MM.1S (cell line): ENCODE results near the gene ZNF638.

Experiments used
- DNase-seq: peaks from one replicate; pipeline ENCODE4 v3.0.0-alpha.2; 2015
- H2AFZ ChIP-seq: fragments of 300-600 bp; sonication (generic); 2 replicates; pipeline ENCODE4 v1.6.0; 2016; ENCODE audit warnings: antibody characterized with exemption, low read length
- H3F3A ChIP-seq: fragments of 300-600 bp; sonication (generic); 2 replicates; pipeline ENCODE4 v1.6.1; 2016; ENCODE audit warnings: mild to moderate bottlenecking, antibody characterized with exemption, low read length, moderate library complexity, mixed read lengths; ENCODE audit not compliant: insufficient read depth
- H3K27ac ChIP-seq: fragments of 300-600 bp; sonication (generic); 2 replicates; pipeline ENCODE4 v1.5.1; 2016; ENCODE audit warnings: mild to moderate bottlenecking, low read length
- H3K27me3 ChIP-seq: fragments of 300-600 bp; sonication (generic); replicated peaks from 2 replicates; pipeline ENCODE4 v1.6.0; 2016; ENCODE audit warnings: low read length; ENCODE audit not compliant: insufficient read depth
- H3K36me3 ChIP-seq: fragments of 300-600 bp; sonication (generic); replicated peaks from 2 replicates; pipeline ENCODE4 v1.6.1; 2016; ENCODE audit warnings: mild to moderate bottlenecking, low read length, mixed read lengths; ENCODE audit not compliant: insufficient read depth
- H3K4me1 ChIP-seq: fragments of 300-600 bp; sonication (generic); 2 replicates; pipeline ENCODE4 v1.6.1; 2016; ENCODE audit warnings: low read length, mixed read lengths
- H3K4me2 ChIP-seq: fragments of 300-600 bp; sonication (generic); 2 replicates; pipeline ENCODE4 v1.6.0; 2016; ENCODE audit warnings: low read depth, low read length
- H3K4me3 ChIP-seq: fragments of 300-600 bp; sonication (generic); 2 replicates; pipeline ENCODE4 v1.5.1; 2016; ENCODE audit warnings: low read length, mixed read lengths
- H3K79me2 ChIP-seq: fragments of 300-600 bp; sonication (generic); 2 replicates; pipeline ENCODE4 v1.6.1; 2016; ENCODE audit warnings: mixed run types, low read length, mixed read lengths
- H3K9ac ChIP-seq: fragments of 300-600 bp; sonication (generic); 2 replicates; pipeline ENCODE4 v1.6.1; 2016; ENCODE audit warnings: low read length, mixed read lengths
- H3K9me2 ChIP-seq: fragments of 300-600 bp; sonication (generic); replicated peaks from 2 replicates; pipeline ENCODE4 v1.6.1; 2016; ENCODE audit warnings: mild to moderate bottlenecking, low read length, mixed read lengths; ENCODE audit not compliant: insufficient read depth
- H3K9me3 ChIP-seq: fragments of 300-600 bp; sonication (generic); replicated peaks from 2 replicates; pipeline ENCODE4 v1.6.1; 2016; ENCODE audit warnings: mild to moderate bottlenecking, low read length, mixed read lengths; ENCODE audit not compliant: insufficient read depth
- H4K20me1 ChIP-seq: fragments of 300-600 bp; sonication (generic); 2 replicates; pipeline ENCODE4 v1.6.1; 2016; ENCODE audit warnings: mild to moderate bottlenecking, low read length, moderate library complexity, mixed read lengths; ENCODE audit not compliant: insufficient read depth
- CTCF ChIP-seq: fragments of 300-600 bp; sonication (generic); IDR thresholded peaks from 2 replicates; pipeline ENCODE4 v1.5.1; 2016; ENCODE audit warnings: antibody characterized with exemption, low read length, mixed read lengths
- EZH2 ChIP-seq: fragments of 300-600 bp; sonication (generic); optimal IDR thresholded peaks from 2 replicates; pipeline ENCODE3; 2017; ENCODE audit warnings: low read depth, mild to moderate bottlenecking, antibody characterized with exemption, low read length, mixed read lengths
- EZH2phosphoT487 ChIP-seq: fragments of 300-600 bp; sonication (generic); IDR thresholded peaks from 2 replicates; pipeline ENCODE4 v1.6.1; 2018; ENCODE audit warnings: antibody characterized with exemption, low read length

ZNF638 gene

GRCh38 chr2:71452565-71452964 is 121.0 kb downstream of the ZNF638 start:
- H3K27ac ChIP-seq: no peak overlapping the region
- H4K20me1 ChIP-seq: no peaks in the 10 kb centered on the region
- TF ChIP-seq CTCF (peak; percentile 15; the same call in 1 of the 2 replicates), EZH2 (no peak)
- H3K9ac ChIP-seq: no peak overlapping the region
- no peak overlapping the region for H2AFZ ChIP-seq
- no peaks in the 10 kb centered on the region for H3K9me2 ChIP-seq
- no peak overlapping the region for H3K4me2 ChIP-seq
- H3K9me3 ChIP-seq: no peaks in the 10 kb centered on the region
- peak; percentile 17 for DNase-seq
- H3K36me3 ChIP-seq: no peaks in the 10 kb centered on the region
- no peaks in the 10 kb centered on the region for H3K4me1 ChIP-seq
- no peaks in the 10 kb centered on the region for H3K79me2 ChIP-seq
- H3K27me3 ChIP-seq: no peaks in the 10 kb centered on the region
- no peak overlapping the region for H3K4me3 ChIP-seq
- H3F3A ChIP-seq: no peaks in the 10 kb centered on the region

GRCh38 chr2:71453404-71454220 is 122.0 kb downstream of the ZNF638 start, which contains the start of gene DYSF:
Gene DYSF (plus strand): TSS chr2:71453561.
- Histone ChIP-seq H3K9me3 (no peaks in the 10 kb centered on the region), H3K27me3 (no peaks in the 10 kb centered on the region), H3K4me2 (no peak within 1 kb of the TSS), H4K20me1 (no peaks in the 10 kb centered on the region), H3K27ac (no peak within 1 kb of the TSS), H3K4me3 (no peak within 1 kb of the TSS), H3K9me2 (no peaks in the 10 kb centered on the region), H2AFZ (no peak within 1 kb of the TSS), H3K9ac (no peak within 1 kb of the TSS), H3K4me1 (no peaks in the 10 kb centered on the region), H3K79me2 (no peaks in the 10 kb centered on the region), H3K36me3 (no peaks in the 10 kb centered on the region), H3F3A (no peaks in the 10 kb centered on the region)
- TF ChIP-seq EZH2phosphoT487 (no peak), EZH2 (no peak), CTCF (no peak)
- DNase-seq: no peak

- DNase-seq: no peak
- no peaks in the 10 kb centered on the region for H3K9me3 ChIP-seq
- no peaks in the 10 kb centered on the region for H3K4me1 ChIP-seq
- no peak overlapping the region for H3K9ac ChIP-seq
- no peaks in the 10 kb centered on the region for H3K79me2 ChIP-seq
- H3K4me3 ChIP-seq: no peak overlapping the region
- H4K20me1 ChIP-seq: no peaks in the 10 kb centered on the region
- no peaks in the 10 kb centered on the region for H3K27me3 ChIP-seq
- no peaks in the 10 kb centered on the region for H3K9me2 ChIP-seq
- no peak overlapping the region for H3K27ac ChIP-seq
- H3F3A ChIP-seq: no peaks in the 10 kb centered on the region
- no peaks in the 10 kb centered on the region for H3K36me3 ChIP-seq
- no peak overlapping the region for H2AFZ ChIP-seq
- TF ChIP-seq EZH2: no peak
- no peak for TF ChIP-seq EZH2phosphoT487
- TF ChIP-seq CTCF: no peak
- H3K4me2 ChIP-seq: no peak overlapping the region
Observed at GRCh38 chr2:71454221-71455010, 122.8 kb downstream of the ZNF638 start.
